HFFc6 (cell line): ENCODE results near the gene RNF130. TPM values are rescaled to one million over a fixed set of nuclear protein-coding genes. Genes with fewer than 3 reads are reported as not detected.

Experiments used
- DNase-seq: peaks from one replicate; pipeline ENCODE4 v3.0.0-alpha.2; 2018
- H3K27ac Mint-ChIP-seq: 2 replicates; pipeline ENCODE4 v1.8.0; 2020; ENCODE audit warnings: mild to moderate bottlenecking, mixed read lengths
- H3K27me3 Mint-ChIP-seq: 2 replicates; pipeline ENCODE4 v1.8.0; 2021; ENCODE audit warnings: mild to moderate bottlenecking, moderate library complexity, mixed read lengths; ENCODE audit not compliant: insufficient read depth
- H3K36me3 Mint-ChIP-seq: 2 replicates; pipeline ENCODE4 v1.8.0; 2021; ENCODE audit warnings: low read depth, mixed read lengths
- H3K4me1 Mint-ChIP-seq: 2 replicates; pipeline ENCODE4 v1.8.0; 2020; ENCODE audit warnings: low read depth, mixed read lengths
- H3K4me3 Mint-ChIP-seq: 2 replicates; pipeline ENCODE4 v1.8.0; 2020; ENCODE audit warnings: mild to moderate bottlenecking, moderate library complexity, mixed read lengths
- H3K9me3 Mint-ChIP-seq: 2 replicates; pipeline ENCODE4 v1.8.0; 2020; ENCODE audit warnings: mild to moderate bottlenecking, mixed read lengths
- total RNA-seq, 6 experiments: library from RNA; stranded (reverse); fragmentation: NEBNext Ultra II Directional; extraction: Animal tissue kit (Norgen Biotek cat#: 25700); gene quantifications; 2 replicates in 1 of 6; 3 replicates in 5 of 6; pipeline ENCODE4 v1.2.3, GENCODE V29; 2021
- TF ChIP-seq, protein P1 (sequence below): fragments of 200-600 bp; sonication (generic); IDR thresholded peaks from 2 replicates; pipeline ENCODE4 v1.5.0; 2021; ENCODE audit warnings: antibody characterized with exemption, mild to moderate bottlenecking

RNF130 gene
- total RNA-seq, 6 experiments from 2014 or later, result 0.37 to 7.5 (median 0.93) TPM

DNA sequence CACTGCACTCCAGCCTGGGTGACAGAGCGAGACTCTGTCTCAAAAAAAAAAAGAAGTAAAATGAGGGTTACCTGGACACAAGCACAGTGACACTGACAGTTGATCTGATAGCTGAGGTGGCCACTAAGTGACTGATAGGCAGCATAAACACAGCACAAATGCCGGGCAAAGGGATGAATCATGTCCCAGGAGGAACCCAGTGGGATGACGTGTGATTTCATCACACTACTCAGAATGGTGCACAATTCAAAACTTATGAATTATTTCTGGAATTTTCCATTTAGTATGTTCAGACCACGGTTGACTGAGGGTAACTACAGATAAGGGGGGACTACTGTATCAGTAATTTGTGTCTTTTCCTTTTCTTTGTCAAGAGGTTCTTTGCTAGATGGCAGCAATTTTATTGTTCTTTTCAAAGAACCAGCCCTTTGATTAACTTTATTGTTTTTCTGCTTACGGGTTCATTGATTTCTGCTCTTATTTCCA lies 34.3 kb upstream of the RNF130 start:
- H3K4me1 Mint-ChIP-seq, result no peaks in the 10 kb centered on the region
- TF ChIP-seq, protein P1, sequence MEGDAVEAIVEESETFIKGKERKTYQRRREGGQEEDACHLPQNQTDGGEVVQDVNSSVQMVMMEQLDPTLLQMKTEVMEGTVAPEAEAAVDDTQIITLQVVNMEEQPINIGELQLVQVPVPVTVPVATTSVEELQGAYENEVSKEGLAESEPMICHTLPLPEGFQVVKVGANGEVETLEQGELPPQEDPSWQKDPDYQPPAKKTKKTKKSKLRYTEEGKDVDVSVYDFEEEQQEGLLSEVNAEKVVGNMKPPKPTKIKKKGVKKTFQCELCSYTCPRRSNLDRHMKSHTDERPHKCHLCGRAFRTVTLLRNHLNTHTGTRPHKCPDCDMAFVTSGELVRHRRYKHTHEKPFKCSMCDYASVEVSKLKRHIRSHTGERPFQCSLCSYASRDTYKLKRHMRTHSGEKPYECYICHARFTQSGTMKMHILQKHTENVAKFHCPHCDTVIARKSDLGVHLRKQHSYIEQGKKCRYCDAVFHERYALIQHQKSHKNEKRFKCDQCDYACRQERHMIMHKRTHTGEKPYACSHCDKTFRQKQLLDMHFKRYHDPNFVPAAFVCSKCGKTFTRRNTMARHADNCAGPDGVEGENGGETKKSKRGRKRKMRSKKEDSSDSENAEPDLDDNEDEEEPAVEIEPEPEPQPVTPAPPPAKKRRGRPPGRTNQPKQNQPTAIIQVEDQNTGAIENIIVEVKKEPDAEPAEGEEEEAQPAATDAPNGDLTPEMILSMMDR, result no peak
- H3K36me3 Mint-ChIP-seq, result peaks cover 14% of the 10 kb centered on the region
- no peaks in the 10 kb centered on the region for H3K27me3 Mint-ChIP-seq
- H3K4me3 Mint-ChIP-seq, result no peak overlapping the region
- H3K27ac Mint-ChIP-seq, result no peak overlapping the region
- DNase-seq, result no peak
- H3K9me3 Mint-ChIP-seq, result peaks cover 42% of the 10 kb centered on the region

GRCh38 chr5:180104168-180104530 lies 32.6 kb upstream of the RNF130 start:
- TF ChIP-seq, protein P1, result no peak
- Mint-ChIP-seq H3K4me3 (no peak overlapping the region), H3K27ac (no peak overlapping the region), H3K4me1 (no peaks in the 10 kb centered on the region), H3K36me3 (peaks cover 14% of the 10 kb centered on the region), H3K27me3 (no peaks in the 10 kb centered on the region), H3K9me3 (peaks cover 32% of the 10 kb centered on the region)
- DNase-seq, result no peak

DNA sequence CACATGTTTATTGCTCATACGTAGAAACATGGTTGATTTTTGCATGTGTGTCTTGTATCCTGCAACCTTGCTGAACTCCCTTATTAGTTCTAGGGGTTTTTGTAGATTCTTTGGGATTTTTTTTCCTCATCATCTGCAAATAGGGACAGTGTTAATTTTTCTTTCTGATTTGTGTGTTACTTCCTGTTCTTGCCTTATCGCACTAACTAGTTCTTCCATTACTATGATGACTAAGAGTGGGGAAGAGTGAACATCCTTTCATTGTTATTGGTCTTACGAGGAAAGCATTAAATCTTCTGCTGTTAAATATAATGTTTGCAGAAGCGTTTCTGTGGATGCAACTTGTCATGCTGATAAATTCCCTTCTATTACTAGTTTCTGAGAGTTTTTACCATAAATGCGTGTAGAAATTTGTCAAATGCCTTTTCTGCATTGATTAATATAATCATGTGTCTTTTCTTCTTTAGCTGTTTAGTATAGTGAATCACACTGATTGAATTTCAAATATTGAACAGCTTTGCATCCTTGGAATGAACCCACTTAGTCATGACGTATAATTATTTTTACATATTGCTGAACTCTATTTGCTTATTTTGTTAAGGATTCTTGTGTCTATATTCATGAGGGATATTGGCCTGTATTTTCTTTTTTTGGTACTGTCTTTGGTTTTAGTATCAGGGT lies 32.1 kb upstream of the RNF130 start:
- no peak overlapping the region for H3K4me3 Mint-ChIP-seq
- no peak for DNase-seq
- TF ChIP-seq, protein P1, result no peak
- no peaks in the 10 kb centered on the region for H3K4me1 Mint-ChIP-seq
- H3K27ac Mint-ChIP-seq, result no peak overlapping the region
- H3K36me3 Mint-ChIP-seq, result peaks cover 12% of the 10 kb centered on the region
- H3K9me3 Mint-ChIP-seq, result peaks cover 32% of the 10 kb centered on the region
- no peaks in the 10 kb centered on the region; the same call in 1 of the 2 replicates for H3K27me3 Mint-ChIP-seq

GRCh38 chr5:180102636-180103035 lies 31.1 kb upstream of the RNF130 start:
- Mint-ChIP-seq H3K27me3 (no peaks in the 10 kb centered on the region; the same call in 1 of the 2 replicates), H3K9me3 (peaks cover 29% of the 10 kb centered on the region)
- TF ChIP-seq, protein P1, result no peak

DNA sequence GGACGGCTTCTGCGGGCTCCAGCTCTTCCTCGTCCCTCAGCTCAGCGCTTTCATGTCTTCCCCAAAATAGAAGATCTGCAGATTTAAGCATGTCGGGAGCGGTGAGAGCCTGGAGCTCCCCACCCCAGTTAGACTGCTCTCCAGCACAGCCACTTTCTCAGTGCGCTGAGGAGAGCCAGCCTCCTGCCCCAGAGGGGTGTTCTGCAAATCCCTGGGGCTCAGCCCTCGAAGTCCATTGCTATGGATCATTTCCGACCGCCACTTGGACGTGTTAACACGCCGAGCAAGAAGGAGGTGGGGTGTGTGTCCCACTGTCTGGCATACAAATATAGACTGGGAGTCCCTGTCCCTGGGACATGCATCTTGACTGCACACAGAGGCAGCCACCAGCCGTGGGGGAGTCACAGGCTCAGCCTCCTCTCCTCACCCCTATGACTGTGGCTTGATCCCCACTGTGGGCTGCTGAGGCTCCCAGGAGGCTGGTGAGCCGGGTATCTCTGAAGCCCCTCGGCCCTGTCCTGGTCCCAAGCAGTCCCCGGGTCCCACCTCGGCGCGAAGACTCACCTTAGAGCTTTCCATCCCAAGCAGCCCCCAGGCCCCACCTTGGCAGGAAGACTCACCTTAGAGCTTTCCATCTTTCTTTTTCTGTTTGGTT lies 30.0 kb upstream of the RNF130 start:
- Mint-ChIP-seq H3K27ac (no peak overlapping the region), H3K27me3 (peaks cover 1% of the 10 kb centered on the region; the same call in 1 of the 2 replicates), H3K4me1 (no peaks in the 10 kb centered on the region), H3K9me3 (peaks cover 30% of the 10 kb centered on the region), H3K36me3 (peaks cover 10% of the 10 kb centered on the region), H3K4me3 (no peak overlapping the region)
- no peak for DNase-seq
- TF ChIP-seq, protein P1, result no peak

More at GRCh38 chr5:180102636-180103035, 31.1 kb upstream of the RNF130 start:
- Mint-ChIP-seq H3K36me3 (peaks cover 8% of the 10 kb centered on the region), H3K27ac (no peak overlapping the region), H3K4me1 (no peaks in the 10 kb centered on the region), H3K4me3 (no peak overlapping the region)
- no peak for DNase-seq
